SJCRH30 (cell line): Measurements from ENCODE around the gene KCNJ6. TPM values are rescaled to one million over a fixed set of nuclear protein-coding genes. Genes with fewer than 3 reads are reported as not detected.

Source experiments
- DNase-seq, 2 experiments: peaks; one replicate each; pipeline ENCODE4 v3.0.0-alpha.2; 2015 to 2020
- H3K27ac ChIP-seq: fragments of 250-450 bp; sonication (Bioruptor Pico); 2 replicates; pipeline ENCODE4 v1.5.1; 2020; ENCODE audit warnings: mild to moderate bottlenecking, moderate library complexity
- H3K27me3 ChIP-seq: fragments of 250-450 bp; sonication (Bioruptor Pico); 2 replicates; pipeline ENCODE4 v1.5.1; 2020; ENCODE audit warnings: mild to moderate bottlenecking, moderate library complexity
- H3K36me3 ChIP-seq: fragments of 250-450 bp; sonication (Bioruptor Pico); 2 replicates; pipeline ENCODE4 v1.5.1; 2020; ENCODE audit warnings: mild to moderate bottlenecking, moderate library complexity
- H3K4me1 ChIP-seq: fragments of 250-450 bp; sonication (Bioruptor Pico); 2 replicates; pipeline ENCODE4 v1.5.1; 2020; ENCODE audit warnings: mild to moderate bottlenecking, moderate library complexity
- H3K4me3 ChIP-seq: fragments of 250-450 bp; sonication (Bioruptor Pico); 2 replicates; pipeline ENCODE4 v1.5.1; 2020; ENCODE audit warnings: mild to moderate bottlenecking, moderate library complexity
- H3K9me3 ChIP-seq: fragments of 250-450 bp; sonication (Bioruptor Pico); replicated peaks from 2 replicates; pipeline ENCODE4 v1.5.1; 2020; ENCODE audit warnings: mild to moderate bottlenecking, moderate library complexity
- total RNA-seq: library from RNA; depleted of rRNA; stranded (reverse); fragments of >200 nt; shearing (Covaris generic); gene quantifications from 2 replicates; pipeline ENCODE4 v1.2.3, GENCODE V29; 2014

The KCNJ6 gene
- total RNA-seq, 1 experiment from 2014 or later, result not detected

- no peaks in the 10 kb centered on the region for H3K36me3 ChIP-seq
- no peak overlapping the region for H3K4me3 ChIP-seq
- no peaks in the 10 kb centered on the region for H3K9me3 ChIP-seq
- no peaks in the 10 kb centered on the region for H3K4me1 ChIP-seq
- DNase-seq, result peak in 1 of 2 experiments; percentile 17
- H3K27me3 ChIP-seq, result no peaks in the 10 kb centered on the region
- no peak overlapping the region for H3K27ac ChIP-seq
These were observed 37.2 kb downstream of the KCNJ6 start for GRCh38 chr21:37878946-37879660.

- Histone ChIP-seq H3K36me3 (no peaks in the 10 kb centered on the region), H3K4me1 (no peaks in the 10 kb centered on the region), H3K4me3 (no peak overlapping the region), H3K27ac (no peak overlapping the region), H3K9me3 (no peaks in the 10 kb centered on the region), H3K27me3 (no peaks in the 10 kb centered on the region)
- no peak for DNase-seq
These were observed 38.2 kb downstream of the KCNJ6 start for GRCh38 chr21:37877888-37878684.

- Histone ChIP-seq H3K4me3 (no peak overlapping the region), H3K27ac (no peak overlapping the region), H3K27me3 (no peaks in the 10 kb centered on the region), H3K4me1 (no peaks in the 10 kb centered on the region), H3K9me3 (no peaks in the 10 kb centered on the region), H3K36me3 (no peaks in the 10 kb centered on the region)
- no peak for DNase-seq
These were observed 39.1 kb downstream of the KCNJ6 start for GRCh38 chr21:37877171-37877570.

GRCh38 chr21:37876561-37876960 lies 39.7 kb downstream of the KCNJ6 start:
- Histone ChIP-seq H3K27ac (no peak overlapping the region), H3K4me1 (no peaks in the 10 kb centered on the region), H3K36me3 (no peaks in the 10 kb centered on the region), H3K27me3 (no peaks in the 10 kb centered on the region), H3K4me3 (no peak overlapping the region), H3K9me3 (no peaks in the 10 kb centered on the region)
- DNase-seq, result no peak

GRCh38 chr21:37874904-37875780 lies 41.1 kb downstream of the KCNJ6 start:
- no peak overlapping the region for H3K27ac ChIP-seq

GRCh38 chr21:37874481-37874880 lies 41.8 kb downstream of the KCNJ6 start:
- no peaks in the 10 kb centered on the region for H3K36me3 ChIP-seq
- H3K27ac ChIP-seq, result no peak overlapping the region
- H3K4me3 ChIP-seq, result no peak overlapping the region
- no peak for DNase-seq
- no peaks in the 10 kb centered on the region for H3K9me3 ChIP-seq
- no peaks in the 10 kb centered on the region for H3K4me1 ChIP-seq
- H3K27me3 ChIP-seq, result no peaks in the 10 kb centered on the region

More at GRCh38 chr21:37874904-37875780, 41.1 kb downstream of the KCNJ6 start:
- DNase-seq, result no peak
- no peaks in the 10 kb centered on the region for H3K9me3 ChIP-seq
- H3K4me3 ChIP-seq, result no peak overlapping the region
- no peaks in the 10 kb centered on the region for H3K27me3 ChIP-seq
- no peaks in the 10 kb centered on the region for H3K4me1 ChIP-seq
- H3K36me3 ChIP-seq, result no peaks in the 10 kb centered on the region

GRCh38 chr21:37873655-37874054 lies 42.6 kb downstream of the KCNJ6 start:
- H3K9me3 ChIP-seq, result no peaks in the 10 kb centered on the region
- no peaks in the 10 kb centered on the region for H3K27me3 ChIP-seq
- H3K4me1 ChIP-seq, result no peaks in the 10 kb centered on the region
- H3K4me3 ChIP-seq, result no peak overlapping the region
- no peak overlapping the region for H3K27ac ChIP-seq
- peak in 1 of 2 experiments; percentile 13 for DNase-seq
- H3K36me3 ChIP-seq, result no peaks in the 10 kb centered on the region

GRCh38 chr21:37871121-37871862 lies 45.0 kb downstream of the KCNJ6 start:
- DNase-seq, result no peak
- Histone ChIP-seq H3K36me3 (no peaks in the 10 kb centered on the region), H3K27me3 (no peaks in the 10 kb centered on the region), H3K9me3 (no peaks in the 10 kb centered on the region), H3K4me1 (no peaks in the 10 kb centered on the region), H3K27ac (no peak overlapping the region), H3K4me3 (no peak overlapping the region)

- H3K36me3 ChIP-seq, result no peaks in the 10 kb centered on the region
- no peak overlapping the region for H3K27ac ChIP-seq
- H3K27me3 ChIP-seq, result no peaks in the 10 kb centered on the region
- H3K9me3 ChIP-seq, result no peaks in the 10 kb centered on the region
- H3K4me1 ChIP-seq, result no peaks in the 10 kb centered on the region
- no peak overlapping the region for H3K4me3 ChIP-seq
- DNase-seq, result no peak
These were observed 46.0 kb downstream of the KCNJ6 start for GRCh38 chr21:37870221-37870620.

- Histone ChIP-seq H3K9me3 (no peaks in the 10 kb centered on the region), H3K27me3 (no peaks in the 10 kb centered on the region), H3K36me3 (no peaks in the 10 kb centered on the region), H3K27ac (no peak overlapping the region), H3K4me1 (no peaks in the 10 kb centered on the region), H3K4me3 (no peak overlapping the region)
- no peak for DNase-seq
These were observed 46.6 kb downstream of the KCNJ6 start for GRCh38 chr21:37869661-37870060.

- Histone ChIP-seq H3K4me1 (0 out of 2 replicates have a peak, but pooled peaks cover 3% of the 10 kb centered on the region), H3K4me3 (no peak overlapping the region), H3K27ac (no peak overlapping the region), H3K27me3 (no peaks in the 10 kb centered on the region), H3K36me3 (no peaks in the 10 kb centered on the region), H3K9me3 (no peaks in the 10 kb centered on the region)
- DNase-seq, result no peak
These were observed 47.6 kb downstream of the KCNJ6 start for GRCh38 chr21:37868446-37869295.

- no peak overlapping the region for H3K4me3 ChIP-seq
- peaks cover 16% of the 10 kb centered on the region for H3K4me1 ChIP-seq
- no peaks in the 10 kb centered on the region for H3K27me3 ChIP-seq
- H3K36me3 ChIP-seq, result no peaks in the 10 kb centered on the region
- DNase-seq, result no peak
- no peak overlapping the region for H3K27ac ChIP-seq
- no peaks in the 10 kb centered on the region for H3K9me3 ChIP-seq
These were observed 50.2 kb downstream of the KCNJ6 start for GRCh38 chr21:37866027-37866426.

GRCh38 chr21:37865156-37865555 lies 51.1 kb downstream of the KCNJ6 start:
- H3K4me3 ChIP-seq, result no peak overlapping the region
- no peaks in the 10 kb centered on the region for H3K36me3 ChIP-seq
- H3K9me3 ChIP-seq, result no peaks in the 10 kb centered on the region
- no peak for DNase-seq
- no peak overlapping the region for H3K27ac ChIP-seq
- H3K4me1 ChIP-seq, result peaks cover 16% of the 10 kb centered on the region
- no peaks in the 10 kb centered on the region for H3K27me3 ChIP-seq
